ENCODE measurements around the gene PLEKHA1.

PLEKHA1 gene

GRCh38 chr10:122421054-122421625, 46.6 kb downstream of the PLEKHA1 start:
- DNase-seq (ENCODE audit: low spot score), result no peak

- DNase-seq (ENCODE audit: low spot score), result no peak
Observed at GRCh38 chr10:122421742-122422141, 47.2 kb downstream of the PLEKHA1 start.

- DNase-seq (ENCODE audit: low spot score), result no peak
Observed at GRCh38 chr10:122422266-122422989, 47.9 kb downstream of the PLEKHA1 start.

GRCh38 chr10:122424059-122424458, 49.6 kb downstream of the PLEKHA1 start:
- no peak for DNase-seq (ENCODE audit: low spot score)

- DNase-seq (ENCODE audit: low spot score), result no peak
Observed at GRCh38 chr10:122426829-122427228, 52.3 kb downstream of the PLEKHA1 start.

GRCh38 chr10:122427280-122427679, 52.8 kb downstream of the PLEKHA1 start:
- DNase-seq (ENCODE audit: low spot score), result no peak

GRCh38 chr10:122435212-122435827, 60.8 kb downstream of the PLEKHA1 start:
- DNase-seq (ENCODE audit: low spot score), result peak; percentile 39

- no peak for DNase-seq (ENCODE audit: low spot score)
Observed at GRCh38 chr10:122441961-122442360, 67.5 kb downstream of the PLEKHA1 start.

GRCh38 chr10:122445469-122445868, 71.0 kb downstream of the PLEKHA1 start:
- DNase-seq (ENCODE audit: low spot score), result no peak

- DNase-seq (ENCODE audit: low spot score), result no peak
Observed at GRCh38 chr10:122445904-122446303, 71.4 kb downstream of the PLEKHA1 start.

- peak; percentile 62 for DNase-seq (ENCODE audit: low spot score)
Observed at GRCh38 chr10:122446668-122447423, 72.3 kb downstream of the PLEKHA1 start.

GRCh38 chr10:122448600-122448999, 74.1 kb downstream of the PLEKHA1 start:
- no peak for DNase-seq (ENCODE audit: low spot score)

- DNase-seq (ENCODE audit: low spot score), result no peak
Observed at GRCh38 chr10:122449153-122449552, 74.6 kb downstream of the PLEKHA1 start.

- DNase-seq (ENCODE audit: low spot score), result no peak
Observed at GRCh38 chr10:122450353-122450990, 76.0 kb downstream of the PLEKHA1 start.

- DNase-seq (ENCODE audit: low spot score), result no peak
Observed at GRCh38 chr10:122454071-122454470, 79.6 kb downstream of the PLEKHA1 start.

GRCh38 chr10:122454603-122455080, 80.1 kb downstream of the PLEKHA1 start, which contains the start of gene ARMS2:
Gene ARMS2 (plus strand): TSS chr10:122454653. CDS start chr10:122454728, 75 bp downstream.
- DNase-seq (ENCODE audit: low spot score), result no peak

GRCh38 chr10:122455376-122456079, 81.0 kb downstream of the PLEKHA1 start:
- no peak for DNase-seq (ENCODE audit: low spot score)

GRCh38 chr10:122457934-122458333, 83.4 kb downstream of the PLEKHA1 start:
- DNase-seq (ENCODE audit: low spot score), result no peak

- DNase-seq (ENCODE audit: low spot score), result no peak
Observed at GRCh38 chr10:122458693-122459092, 84.2 kb downstream of the PLEKHA1 start.

- no peak for DNase-seq (ENCODE audit: low spot score)
Observed at GRCh38 chr10:122459561-122460273, 85.2 kb downstream of the PLEKHA1 start.
